ENCODE measurements around the gene ZKSCAN4. TPM values are rescaled to one million over a fixed set of nuclear protein-coding genes. Genes with fewer than 3 reads are reported as not detected.

ZKSCAN4 gene
- total RNA-seq, 1 donor from 2014 or later = 9.4 TPM

DNA sequence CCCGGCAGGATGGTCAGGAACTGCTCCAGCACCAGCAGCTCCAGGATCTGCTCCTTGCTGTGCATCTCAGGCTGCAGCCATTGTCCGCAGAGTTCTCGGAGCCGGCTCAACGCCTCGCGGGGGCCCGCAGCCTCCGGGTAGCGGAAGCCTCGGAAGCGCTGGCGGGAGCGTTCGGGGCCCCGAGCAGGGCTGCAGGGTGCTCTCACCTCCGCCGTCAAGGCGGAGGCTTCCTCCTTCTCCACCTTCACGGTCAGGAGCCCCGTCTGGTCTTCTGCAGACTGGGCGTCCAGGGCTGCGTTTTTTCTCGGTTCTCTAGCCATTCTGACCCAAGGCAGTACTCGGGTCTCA lies 434 bp downstream of the ZKSCAN4 start:
- FAIRE-seq (no peak), DNase-seq (ENCODE audit: low spot score in 2 of 2) (peak in 1 of 2 donors; percentile 16)

DNA sequence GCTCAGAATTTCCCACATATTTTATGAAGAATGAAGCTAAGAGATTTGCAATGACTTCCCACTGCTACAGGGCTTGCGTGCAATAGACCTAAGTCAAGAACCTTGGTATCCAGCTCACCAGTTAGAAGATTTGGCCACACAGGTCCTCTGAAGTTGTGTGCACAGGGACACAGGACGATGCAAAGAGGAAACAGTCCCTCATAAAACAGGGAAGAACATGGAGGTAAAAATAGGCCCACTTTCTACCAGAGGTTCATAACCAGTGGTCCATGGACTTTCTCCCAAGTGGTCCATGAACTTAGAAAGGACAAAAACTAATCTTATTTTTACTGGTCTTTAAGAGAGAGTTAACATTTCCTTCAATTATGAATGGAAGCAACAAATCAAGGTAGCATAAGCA lies 1.3 kb downstream of the ZKSCAN4 start:
- FAIRE-seq (no peak), DNase-seq (ENCODE audit: low spot score in 2 of 2) (no peak)

DNA sequence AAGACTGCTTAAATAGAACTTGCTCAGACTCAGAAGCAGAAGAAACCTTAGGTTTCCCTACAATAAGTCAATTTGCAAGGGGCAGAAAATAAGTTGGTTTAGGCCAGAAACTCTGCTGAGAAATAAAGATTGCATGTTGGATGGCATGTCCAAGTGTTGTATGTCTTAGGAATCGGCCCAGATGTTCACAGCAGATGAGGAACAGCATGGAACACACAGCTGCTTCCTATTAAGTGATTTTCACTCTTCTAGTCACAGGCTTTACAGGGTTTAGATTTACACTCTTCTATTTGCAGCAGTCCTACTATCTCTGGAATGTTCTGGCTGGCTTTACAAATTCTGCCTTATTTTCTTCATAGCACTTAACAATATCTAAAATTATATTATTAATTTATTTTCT lies 3.2 kb downstream of the ZKSCAN4 start:
- DNase-seq (ENCODE audit: low spot score in 2 of 2) (no peak), FAIRE-seq (no peak)

DNA sequence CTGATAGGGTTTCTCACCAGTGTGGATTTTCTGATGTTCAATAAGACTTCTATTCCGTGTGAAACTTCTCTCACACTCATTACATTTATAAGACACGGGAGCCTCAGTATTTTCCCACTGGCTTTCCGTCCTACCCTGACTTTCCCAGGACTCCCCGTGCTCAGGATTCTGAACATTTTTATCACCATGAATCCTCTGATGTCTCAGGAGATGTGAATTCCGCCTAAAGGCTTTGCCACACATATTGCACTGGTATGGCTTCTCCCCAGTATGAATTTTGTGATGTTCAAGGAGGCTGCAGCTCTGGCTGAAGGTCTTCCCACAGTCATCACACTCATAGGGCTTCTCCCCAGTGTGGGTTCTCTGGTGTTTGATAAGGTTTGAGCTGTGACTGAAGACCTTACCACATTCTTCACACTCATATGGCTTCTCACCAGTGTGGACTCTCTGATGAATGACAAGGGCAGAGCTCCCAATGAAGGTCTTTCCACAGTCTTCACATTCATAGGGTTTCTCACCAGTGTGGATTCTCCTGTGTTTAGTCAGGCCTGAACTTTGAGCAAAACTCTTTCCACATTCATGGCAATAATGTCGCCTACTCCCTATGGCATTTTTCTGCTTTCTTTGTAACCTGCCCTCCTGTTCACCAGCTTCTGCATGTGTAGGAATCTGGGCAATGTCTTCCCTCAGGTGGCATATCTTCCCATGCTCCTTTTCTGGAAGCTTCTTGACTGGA lies 6.7 kb downstream of the ZKSCAN4 start:
- DNase-seq (ENCODE audit: low spot score in 2 of 2) = no peak
- FAIRE-seq = no peak

DNA sequence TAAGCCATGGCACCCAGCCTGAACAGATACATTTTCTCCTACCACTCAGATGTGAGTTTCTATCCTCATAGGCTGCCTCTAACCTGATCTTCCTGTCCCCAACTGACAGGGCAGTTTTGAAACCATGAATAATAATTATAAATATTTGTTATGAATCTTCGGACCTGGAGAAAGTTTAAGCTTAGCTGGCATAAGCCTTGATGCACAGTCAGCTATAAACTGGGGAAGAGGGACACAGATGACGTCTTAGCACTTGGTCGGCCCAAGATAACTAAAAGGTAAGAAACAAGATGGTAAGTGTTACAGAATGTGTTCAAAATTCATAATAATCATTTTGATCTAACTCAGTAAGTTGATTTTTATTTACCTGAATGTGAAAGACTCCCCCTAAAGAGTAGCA lies 8.1 kb downstream of the ZKSCAN4 start:
- no peak for FAIRE-seq
- no peak for DNase-seq (ENCODE audit: low spot score in 2 of 2)

DNA sequence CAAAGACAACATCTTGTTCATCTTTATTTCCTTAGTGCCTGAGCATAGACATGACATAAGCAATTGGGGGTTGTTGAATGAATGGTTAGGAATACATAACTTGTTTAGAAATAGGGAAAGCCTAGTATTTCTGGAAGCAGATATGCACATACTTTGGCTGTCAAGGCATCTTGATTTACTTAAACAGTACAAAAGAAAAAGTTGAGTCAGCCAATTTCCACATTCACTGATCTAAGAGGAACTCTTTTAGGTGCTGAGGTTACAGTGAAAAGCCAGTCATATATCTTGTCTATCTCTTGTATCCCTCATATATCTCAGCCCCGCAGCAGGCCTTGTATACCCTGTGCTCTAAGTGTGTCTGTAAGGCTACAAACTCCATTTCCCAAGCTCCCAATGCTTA lies 11.6 kb downstream of the ZKSCAN4 start:
- DNase-seq (ENCODE audit: low spot score in 2 of 2) = no peak
- FAIRE-seq = no peak

DNA sequence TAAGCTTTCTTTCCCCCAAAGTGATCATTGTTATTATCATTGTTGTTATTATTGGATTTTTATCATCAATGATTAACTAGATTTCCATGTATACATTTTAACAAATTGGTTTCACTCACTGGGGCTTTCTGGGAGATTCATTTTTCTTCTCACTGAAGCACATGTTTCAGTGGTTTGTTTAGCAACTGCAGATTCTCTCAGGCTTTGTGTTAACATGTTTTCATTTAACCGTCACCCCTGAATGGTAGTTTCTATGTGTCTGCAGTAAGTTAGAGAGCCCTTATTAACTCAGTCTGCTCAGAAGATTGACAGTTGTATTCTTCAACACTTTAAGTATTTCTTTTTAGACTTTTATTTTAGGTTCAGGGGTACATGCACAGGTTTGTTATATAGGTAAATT lies 12.4 kb downstream of the ZKSCAN4 start:
- DNase-seq (ENCODE audit: low spot score in 2 of 2) (no peak), FAIRE-seq (no peak)

DNA sequence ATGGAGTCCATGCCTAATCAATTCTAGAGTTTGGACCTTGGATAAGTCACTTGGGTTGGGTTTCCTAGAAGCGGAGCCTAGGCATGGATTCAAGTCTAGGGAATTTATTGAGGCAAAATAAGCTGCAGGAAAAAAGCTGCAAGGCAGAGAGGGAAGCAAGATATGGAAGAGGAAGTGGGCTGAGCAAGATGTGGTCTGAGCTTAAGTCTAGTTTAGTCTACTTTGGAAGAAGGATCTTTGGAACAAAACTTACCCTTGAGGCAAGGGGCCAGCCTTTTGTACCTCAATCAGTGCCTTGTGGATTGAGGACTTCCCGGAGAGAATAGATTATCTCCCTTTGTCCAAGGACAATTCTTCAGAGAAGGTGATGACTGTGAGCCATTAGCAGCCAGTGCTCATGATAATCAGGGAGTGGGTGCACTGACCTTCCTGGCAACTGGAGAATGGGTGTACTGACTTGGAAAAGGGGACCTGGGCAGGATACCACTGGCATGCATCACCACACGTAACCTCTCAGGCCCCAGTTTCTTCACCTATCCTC lies 16.1 kb downstream of the ZKSCAN4 start:
- no peak for DNase-seq (ENCODE audit: low spot score in 2 of 2)

DNA sequence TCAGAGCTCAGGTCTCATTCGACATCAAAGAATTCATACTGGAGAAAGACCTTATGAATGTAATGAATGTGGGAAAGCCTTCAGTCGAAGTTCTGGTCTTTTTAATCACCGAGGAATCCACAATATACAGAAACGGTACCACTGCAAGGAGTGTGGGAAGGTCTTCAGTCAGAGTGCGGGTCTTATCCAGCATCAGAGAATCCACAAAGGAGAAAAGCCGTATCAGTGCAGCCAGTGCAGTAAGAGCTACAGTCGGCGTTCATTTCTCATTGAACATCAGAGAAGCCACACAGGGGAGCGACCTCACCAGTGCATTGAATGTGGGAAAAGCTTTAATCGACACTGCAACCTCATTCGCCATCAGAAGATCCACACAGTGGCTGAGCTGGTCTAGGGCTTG lies 19.3 kb downstream of the ZKSCAN4 start:
- FAIRE-seq (no peak), DNase-seq (ENCODE audit: low spot score in 2 of 2) (no peak)

More for the DNA sequence above, 16.1 kb downstream of the ZKSCAN4 start:
- FAIRE-seq = no peak

DNA sequence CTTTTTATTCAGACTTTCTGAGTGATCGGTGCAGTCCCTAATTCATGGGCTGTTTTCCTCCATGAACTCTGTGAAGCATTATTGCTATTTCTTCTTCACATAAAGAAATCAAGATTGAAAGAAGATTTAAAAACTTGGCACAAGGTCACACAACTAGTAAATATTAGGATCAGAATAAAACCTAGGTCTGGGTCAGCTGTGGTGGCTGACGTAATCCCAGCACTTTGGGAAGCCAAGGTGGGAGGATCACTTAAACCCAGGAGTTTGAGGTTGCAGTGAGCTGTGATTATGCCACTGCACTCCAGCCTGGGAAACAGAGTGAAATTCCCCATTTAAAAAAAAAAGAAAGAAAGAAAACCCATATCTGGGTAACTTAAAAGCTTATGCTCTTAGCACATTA lies 25.6 kb downstream of the ZKSCAN4 start:
- FAIRE-seq = no peak

DNA sequence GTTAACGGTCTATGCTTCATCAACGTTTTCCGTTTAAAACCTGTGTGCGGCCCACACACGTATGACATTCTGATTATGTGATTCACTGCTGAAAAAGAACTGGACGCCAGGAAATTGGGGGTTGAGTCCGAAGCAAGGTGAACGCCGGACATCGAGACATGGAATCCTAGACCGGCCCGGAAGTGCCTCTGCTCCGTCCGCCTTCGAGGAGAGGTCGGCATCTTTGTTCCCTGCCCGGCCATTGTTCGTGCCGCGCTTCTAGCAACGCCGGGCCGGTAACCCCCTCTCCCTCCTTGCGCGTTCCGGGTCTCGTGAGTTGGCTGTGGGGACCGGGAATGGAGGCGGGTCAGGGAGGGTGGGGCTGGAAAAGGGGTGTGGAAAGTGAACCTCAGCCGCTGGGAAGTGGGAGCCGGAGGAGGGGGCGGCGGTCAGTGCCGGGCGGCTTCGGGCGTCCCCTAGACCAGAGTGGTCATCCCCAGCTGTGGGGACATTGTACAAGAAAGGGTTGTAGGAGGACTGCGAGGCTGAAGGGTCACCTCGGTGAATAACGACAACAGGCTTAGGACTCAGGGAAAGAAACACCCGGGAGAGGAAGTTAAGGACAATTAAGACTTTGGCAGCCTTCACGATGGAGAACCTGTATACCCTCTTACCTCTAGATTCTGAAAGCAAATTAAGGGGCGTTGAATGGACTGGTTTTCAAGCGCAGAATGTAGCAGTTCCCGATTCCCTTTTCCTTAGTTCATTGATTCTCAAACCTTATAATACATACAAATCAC lies 26.8 kb downstream of the ZKSCAN4 start, which contains the start of gene ZSCAN9:
TSS of gene ZSCAN9 (plus strand) at position 220 of the 779 bp plus-strand sequence. CDS start 1,810 bp downstream, outside the sequence.
- peak; percentile 54 to 66 for DNase-seq (ENCODE audit: low spot score in 2 of 2)
- FAIRE-seq = no peak

More for the DNA sequence above, 25.6 kb downstream of the ZKSCAN4 start:
- DNase-seq (ENCODE audit: low spot score in 2 of 2) = no peak

DNA sequence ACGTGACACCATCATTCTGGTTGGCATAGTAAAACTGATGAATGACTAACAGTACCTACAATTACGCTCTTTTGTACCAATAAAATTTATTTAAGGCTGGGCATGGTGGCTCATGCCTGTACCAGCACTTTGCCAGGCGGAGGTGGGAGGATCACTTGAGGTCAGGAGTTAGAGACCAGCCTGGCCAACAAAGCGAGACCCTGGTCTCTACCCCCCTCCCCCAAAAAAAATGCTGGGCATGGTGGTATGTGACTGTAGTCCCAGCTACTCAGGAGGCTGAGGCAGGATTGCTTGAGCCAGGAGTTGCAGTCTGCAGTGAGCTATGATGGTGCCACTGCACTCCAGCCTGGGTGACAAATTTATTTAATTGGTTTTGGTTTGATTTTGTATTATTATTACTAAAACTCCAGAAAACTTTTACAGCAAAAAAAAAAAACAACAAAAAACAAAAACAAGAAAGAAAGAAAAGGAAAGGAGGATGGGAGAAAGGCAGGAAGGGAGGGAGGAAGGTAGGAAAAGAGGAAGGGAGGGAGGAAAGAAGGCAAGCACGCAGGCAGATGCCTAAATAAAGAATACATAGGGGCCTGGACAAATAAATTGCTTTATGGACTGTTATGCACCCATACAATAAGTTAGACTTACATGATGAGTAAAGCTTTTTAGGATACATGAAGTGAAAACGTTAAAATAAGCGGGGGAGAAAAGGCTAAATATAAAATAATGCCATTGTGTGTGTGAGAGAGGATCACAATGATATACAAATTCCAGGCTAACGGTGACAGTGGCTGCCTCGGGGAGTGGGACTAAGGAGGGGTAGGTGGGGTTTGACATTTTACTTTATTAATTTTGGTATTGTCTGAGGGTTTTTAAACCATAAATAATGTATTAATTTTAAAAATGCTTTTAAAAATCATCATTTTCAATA lies 27.7 kb downstream of the ZKSCAN4 start:
- no peak for DNase-seq (ENCODE audit: low spot score in 2 of 2)

DNA sequence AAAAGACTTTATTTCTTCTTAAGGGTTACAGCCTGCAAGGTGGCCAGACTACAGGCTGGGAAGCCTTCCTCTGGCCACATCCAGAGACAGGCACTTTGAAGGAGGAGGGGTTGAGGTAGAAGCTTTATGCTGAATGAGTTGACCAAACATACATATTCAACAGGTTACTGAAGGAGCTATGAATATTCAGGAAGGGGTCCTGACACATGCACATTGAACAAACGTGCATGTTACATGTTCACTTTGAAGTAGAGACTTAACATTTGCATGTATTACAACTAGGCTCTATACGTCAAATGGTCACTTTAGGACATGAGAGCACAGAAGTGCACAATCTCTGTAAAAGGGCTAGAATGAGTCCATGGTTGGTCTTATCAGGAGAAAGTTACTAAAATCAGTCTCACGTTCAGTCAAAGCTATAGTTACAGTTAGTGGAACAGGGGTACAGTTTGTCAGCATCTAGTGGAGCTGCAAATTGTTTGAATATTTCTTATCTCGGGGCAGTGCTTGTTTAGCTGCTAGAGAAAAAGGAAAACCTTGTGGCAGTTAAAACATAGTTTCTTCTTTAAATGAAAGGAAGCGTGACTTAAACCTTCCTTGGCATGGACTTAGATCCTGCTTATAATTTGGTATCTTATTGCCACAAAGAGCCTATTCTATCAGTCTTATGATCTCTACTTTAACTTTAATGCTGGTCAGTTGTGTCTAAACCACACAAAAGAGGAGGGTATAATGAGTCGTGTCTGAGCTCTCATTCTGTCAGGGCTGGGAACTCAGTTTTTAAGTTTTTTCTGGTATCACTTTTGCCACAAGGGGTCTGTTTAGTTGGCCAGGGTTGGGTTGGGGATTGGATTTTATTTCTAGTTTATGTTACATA lies 31.6 kb downstream of the ZKSCAN4 start:
- FAIRE-seq (no peak), DNase-seq (ENCODE audit: low spot score in 2 of 2) (no peak)

More for the DNA sequence above, 27.7 kb downstream of the ZKSCAN4 start:
- no peak for FAIRE-seq

DNA sequence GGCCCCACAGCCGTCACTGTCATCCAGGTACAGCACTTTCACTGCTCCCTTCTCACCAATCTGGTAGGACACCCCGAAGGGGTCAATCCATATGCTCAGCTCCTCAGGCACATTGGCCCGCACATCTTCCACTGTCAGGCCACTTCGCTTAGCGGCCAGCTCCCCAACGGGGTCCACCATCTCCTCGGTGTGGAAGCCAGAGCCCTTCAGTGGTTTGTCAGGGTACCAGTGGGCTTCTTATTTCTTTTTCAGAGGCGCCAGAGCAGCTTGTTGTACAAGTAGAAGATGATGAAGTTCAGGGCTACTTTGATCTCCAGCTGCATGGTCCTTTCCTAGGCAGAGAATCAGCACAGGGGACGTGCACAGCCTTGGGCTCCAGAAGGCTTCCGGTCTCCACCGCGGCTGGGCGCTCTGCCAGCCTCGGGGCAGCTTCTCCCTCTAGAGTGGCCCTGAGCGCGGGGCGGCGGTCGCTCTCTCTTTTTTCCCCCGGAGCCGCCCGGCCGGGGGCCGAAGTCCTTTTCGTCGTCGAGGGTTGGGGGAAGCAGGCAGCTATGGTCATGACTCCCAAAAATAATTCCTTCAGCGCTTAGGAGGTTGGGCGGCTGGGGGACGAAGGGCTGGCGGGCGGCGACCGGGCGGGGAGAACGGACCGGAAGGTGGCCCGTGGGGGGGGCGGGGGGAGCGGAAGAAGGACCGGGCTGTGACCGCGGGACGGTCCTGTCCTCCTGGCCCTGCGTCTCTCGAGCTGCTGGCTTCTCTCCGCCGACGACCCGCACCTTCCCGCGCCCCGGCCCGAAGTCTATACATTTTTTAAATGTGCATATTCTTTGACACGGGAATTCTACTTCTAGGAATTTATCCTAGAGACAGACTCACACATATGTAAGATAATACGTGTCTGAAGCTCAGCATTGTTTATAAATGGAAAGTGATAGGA lies 33.5 kb downstream of the ZKSCAN4 start:
- FAIRE-seq = no peak
- DNase-seq (ENCODE audit: low spot score in 2 of 2) = peak; percentile 40 to 58

DNA sequence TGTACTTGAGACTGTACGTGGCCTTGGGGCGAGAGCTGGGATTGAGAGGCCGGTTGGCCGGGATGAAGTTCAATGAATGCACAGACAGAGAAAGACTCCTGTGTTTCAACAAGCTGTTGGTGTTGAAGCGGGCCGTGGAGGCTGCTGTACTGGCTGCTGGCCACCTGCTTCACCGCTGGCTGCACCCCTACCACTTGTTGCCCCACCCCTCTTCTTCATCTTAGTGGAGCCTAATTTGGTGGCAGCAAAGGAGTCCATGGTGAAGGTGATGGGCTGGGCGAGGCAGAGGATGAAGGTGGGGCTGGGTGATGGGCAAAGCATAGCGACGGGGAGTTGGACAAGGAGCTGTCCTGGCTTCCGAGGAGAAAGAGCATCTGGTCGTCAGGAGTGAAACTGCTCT lies 34.2 kb downstream of the ZKSCAN4 start:
- FAIRE-seq = no peak
- DNase-seq (ENCODE audit: low spot score in 2 of 2) = no peak

DNA sequence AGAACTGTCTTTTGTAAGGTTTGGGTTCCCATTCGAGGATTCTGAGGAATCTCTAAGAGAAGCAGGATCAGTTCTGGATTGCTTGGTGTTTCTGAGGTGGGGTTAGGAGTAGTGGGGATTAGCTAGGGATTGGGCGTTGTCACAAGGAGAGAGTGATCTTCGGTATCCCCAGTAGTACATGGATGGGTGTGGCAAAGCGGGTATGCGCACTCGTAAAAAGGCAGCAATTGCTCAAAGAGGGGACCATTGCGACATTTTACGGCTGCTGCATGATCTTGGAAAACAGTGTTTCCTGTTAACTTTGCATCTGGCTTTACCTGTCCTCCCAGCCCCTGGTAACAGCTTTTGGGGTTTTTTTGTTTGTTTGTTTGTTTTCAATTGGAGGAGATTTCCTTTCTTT lies 36.6 kb downstream of the ZKSCAN4 start:
- no peak for FAIRE-seq
- DNase-seq (ENCODE audit: low spot score in 2 of 2) = no peak

DNA sequence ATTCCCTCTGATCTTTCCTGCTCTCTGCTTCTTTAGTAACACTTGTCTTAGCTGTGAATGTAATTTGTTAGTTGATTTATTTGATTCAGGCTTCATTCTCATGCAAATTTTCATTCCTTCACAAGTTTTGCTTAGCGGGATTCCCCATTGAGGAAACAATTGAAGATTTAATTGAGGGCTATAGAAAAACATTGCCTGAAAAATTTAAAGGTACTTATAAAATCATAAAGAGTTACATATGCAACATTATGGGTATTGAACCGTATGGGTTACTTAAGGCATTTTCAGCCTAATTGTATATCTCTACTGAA lies 38.9 kb downstream of the ZKSCAN4 start:
- FAIRE-seq = no peak
- DNase-seq (ENCODE audit: low spot score in 2 of 2) = no peak

DNA sequence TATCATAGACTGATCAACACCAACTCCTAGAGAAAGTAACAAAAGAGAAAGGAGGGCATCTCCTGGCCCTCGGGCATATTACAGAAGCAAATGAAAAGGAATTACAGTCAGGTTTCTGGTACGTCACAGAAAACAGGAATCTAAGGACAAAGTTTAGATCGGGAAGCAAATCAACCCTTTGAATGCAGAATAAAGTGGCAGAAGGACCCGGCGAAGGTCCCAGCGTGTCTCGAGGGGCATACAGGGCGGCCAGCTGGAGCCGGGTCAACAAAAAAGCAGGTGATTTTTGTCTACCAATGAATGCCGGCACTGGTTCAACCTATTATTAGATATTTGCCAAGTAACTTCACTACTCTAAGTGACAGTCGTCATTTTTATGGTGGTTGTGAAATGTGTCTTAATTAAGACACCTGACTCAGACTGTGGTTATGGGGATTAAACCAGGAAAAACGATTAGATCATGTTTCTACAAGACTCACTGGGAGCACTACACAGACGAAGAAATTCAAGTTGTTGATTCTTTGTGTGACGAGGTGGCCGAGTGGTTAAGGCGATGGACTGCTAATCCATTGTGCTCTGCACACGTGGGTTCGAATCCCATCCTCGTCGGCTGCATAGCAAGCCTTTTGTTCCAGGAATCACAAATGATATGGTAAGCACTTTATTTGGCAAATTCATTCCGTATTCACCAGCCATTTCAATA lies 39.4 kb downstream of the ZKSCAN4 start:
- no peak for DNase-seq (ENCODE audit: low spot score in 2 of 2)
- no peak for FAIRE-seq
